Fibroblast of skin of back (primary cell): Measurements from ENCODE around the gene DYRK3.

ENCODE experiments used
- DNase-seq: peaks from one replicate; pipeline ENCODE4 v3.0.0-alpha.2; 2013

The DYRK3 gene

DNA sequence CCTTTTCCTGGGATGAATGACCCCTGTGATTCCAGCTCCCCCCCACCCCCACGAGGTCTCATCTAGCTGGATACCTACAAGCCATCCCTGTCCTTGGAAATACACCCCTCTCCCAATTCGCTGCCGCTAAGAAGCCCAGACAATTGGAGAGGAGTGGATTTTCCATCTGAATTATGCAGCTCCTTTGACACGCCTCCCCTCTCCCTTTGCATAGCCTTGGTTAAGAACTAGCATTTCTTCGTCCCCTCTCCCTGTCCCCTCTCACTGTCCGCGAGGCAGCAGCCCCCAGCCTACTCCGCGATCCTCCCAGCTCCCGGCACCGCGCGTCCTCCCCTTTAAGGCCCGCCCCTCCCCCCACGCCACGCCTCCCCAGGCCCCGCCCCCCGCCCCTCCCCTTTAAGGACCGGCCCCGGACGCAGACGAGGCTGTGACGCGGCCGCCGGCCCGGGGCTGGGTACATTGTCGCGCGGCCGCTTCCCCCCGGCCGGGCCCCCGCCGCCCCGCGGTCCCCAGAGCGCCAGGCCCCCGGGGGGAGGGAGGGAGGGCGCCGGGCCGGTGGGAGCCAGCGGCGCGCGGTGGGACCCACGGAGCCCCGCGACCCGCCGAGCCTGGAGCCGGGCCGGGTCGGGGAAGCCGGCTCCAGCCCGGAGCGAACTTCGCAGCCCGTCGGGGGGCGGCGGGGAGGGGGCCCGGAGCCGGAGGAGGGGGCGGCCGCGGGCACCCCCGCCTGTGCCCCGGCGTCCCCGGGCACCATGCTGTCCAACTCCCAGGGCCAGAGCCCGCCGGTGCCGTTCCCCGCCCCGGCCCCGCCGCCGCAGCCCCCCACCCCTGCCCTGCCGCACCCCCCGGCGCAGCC is 49.4 kb downstream of the DYRK3 start, which contains the start of gene MAPKAPK2:
Gene MAPKAPK2, plus strand, starts transcription at position 428 of the 856 bp plus-strand sequence. Its CDS starts 325 bp downstream, at position 753.
- peak; percentile 73 for DNase-seq

DNA sequence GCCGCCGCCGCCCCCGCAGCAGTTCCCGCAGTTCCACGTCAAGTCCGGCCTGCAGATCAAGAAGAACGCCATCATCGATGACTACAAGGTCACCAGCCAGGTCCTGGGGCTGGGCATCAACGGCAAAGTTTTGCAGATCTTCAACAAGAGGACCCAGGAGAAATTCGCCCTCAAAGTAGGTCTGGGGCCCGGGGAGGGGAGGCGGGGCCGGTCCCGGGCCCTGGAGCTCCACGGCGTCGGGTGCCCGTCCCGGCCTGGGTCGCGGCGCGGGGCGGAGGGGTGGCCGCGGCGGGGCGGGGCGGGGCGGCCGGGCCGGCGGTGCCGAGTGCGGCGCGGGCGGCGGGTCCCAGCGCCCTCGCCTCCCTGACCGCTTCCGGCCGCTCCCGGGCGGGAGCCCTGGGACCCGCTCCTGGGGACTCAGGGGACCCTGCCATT is 50.0 kb downstream of the DYRK3 start:
- no peak for DNase-seq

GRCh38 chr1:206685769-206686477 is 50.6 kb downstream of the DYRK3 start:
- peak; percentile 86 for DNase-seq

GRCh38 chr1:206686478-206687249 is 51.3 kb downstream of the DYRK3 start:
- DNase-seq: no peak

- DNase-seq: no peak
Measured at GRCh38 chr1:206687251-206687914, 52.0 kb downstream of the DYRK3 start.

DNA sequence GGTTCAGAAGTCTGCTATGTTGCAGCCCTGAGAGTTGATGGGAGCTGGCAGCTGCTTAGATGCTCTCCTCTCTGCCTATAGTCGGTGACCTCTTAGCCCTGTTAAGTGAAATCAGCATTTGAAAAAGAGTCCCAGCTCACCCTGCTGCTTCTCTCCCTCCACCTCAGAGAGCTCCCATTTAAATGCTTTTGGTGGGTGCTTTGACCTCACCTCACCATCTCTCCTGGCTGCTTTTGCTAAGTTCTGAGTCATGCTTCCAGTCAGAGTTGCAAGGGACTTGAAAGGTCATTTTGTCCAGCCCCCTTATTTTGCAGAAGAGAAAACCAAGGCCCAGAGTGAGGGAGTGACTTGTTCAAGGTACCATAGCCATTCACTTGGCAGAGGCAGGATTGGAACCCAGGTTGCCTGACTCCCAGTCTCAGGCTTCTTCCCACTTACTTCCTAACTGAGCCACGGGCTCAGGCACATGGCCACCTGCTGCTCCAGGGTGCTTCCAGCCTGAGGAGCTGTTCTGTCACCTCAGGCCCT is 52.6 kb downstream of the DYRK3 start:
- DNase-seq: no peak

DNA sequence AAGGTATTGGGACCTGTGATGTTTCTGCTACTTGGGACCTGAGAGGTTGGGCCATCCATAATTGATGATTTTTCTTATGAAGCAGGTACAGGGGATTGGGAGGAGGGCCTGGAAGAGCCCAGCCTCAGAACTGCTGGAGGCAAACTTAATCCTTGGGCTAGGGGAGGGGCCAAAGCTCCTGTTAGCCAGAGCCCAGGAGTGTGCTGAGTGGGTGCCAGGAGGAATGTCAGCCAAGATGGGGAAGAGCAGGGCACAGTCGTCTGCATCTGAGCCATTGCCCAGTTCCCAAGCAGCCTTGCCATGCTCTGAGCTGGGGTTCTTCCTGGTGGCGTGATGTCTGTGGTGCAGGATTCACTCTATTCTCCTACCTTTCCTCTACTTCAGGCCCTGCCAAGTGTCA is 55.2 kb downstream of the DYRK3 start:
- no peak for DNase-seq

DNA sequence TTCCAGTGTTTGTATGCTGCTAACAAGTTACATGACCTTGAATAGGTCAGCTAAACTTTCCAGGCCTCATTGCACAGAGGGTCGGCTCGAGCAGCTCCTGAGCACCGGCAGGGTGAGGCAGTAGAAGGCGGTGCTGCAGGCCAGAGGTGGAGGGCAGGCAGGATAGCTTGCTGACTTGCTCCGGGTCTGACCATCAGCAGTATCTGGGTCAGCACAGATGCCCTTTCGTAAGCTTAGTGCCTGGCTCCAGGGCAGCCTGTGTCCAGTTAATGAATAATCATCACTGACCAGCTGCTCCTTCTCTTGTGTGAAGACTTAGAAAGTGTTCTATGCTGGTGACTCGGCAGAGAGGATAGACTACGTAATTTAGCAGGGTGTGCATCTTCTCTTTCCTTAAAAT is 56.3 kb downstream of the DYRK3 start:
- no peak for DNase-seq

- peak; percentile 79 for DNase-seq
Measured at GRCh38 chr1:206693029-206693428, 57.7 kb downstream of the DYRK3 start.

- DNase-seq: no peak
Measured at GRCh38 chr1:206693592-206693991, 58.3 kb downstream of the DYRK3 start.

- no peak for DNase-seq
Measured at GRCh38 chr1:206694171-206695124, 59.1 kb downstream of the DYRK3 start.

DNA sequence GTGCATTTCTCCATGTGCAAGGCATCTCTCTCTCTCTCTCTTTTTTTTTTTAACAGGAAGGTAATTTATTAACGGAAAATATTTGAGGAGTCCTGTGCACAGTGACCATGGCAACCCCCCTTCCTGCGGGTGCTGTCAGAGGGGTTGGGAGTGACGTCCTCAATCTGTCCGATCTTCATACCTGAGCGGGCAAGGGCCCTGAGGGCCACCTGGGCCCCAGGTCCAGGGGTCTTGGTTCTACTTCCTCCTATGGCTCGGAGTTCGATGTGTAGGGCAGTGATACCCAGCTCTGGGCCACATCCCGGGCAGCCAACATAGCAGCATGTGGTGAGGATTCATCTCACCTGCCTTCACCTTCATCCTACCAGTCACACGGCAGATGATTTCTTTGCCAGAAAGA is 60.4 kb downstream of the DYRK3 start:
- DNase-seq: no peak

DNA sequence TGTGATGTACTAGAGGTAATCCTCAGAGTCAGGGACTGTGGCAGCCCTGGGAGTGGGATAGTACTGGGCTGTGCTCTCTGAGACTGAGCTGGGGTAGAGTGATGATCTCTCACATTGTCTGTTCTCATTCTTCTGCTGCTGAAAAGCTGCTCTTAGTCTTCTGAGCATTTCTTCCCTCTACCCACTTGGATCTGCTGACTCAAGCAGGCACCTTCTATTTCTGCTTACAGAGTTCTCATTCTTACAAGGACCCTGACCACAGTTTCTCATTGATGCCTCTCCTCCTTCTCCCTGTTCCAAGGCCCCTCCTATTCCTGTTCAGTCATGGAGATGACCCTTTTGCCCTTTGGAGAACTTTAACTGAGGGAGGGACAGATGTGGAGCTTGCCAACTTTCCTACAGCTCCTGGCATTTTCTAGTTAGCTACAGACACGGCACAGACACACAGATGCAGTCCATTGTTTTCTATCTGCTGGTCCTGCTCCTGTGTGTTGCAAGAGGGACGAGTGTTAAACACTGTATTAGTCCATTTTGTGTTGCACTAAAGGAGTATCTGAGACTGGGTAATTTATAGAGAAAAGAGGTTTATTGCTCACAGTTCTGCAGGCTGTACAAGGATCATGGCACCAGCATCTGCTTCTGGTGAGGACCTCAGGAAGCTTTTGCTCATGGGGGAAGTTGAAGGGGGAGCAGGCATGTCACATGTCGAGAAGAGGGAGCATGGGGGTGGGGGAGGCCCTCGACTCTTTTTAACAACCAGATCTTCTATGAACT is 61.7 kb downstream of the DYRK3 start:
- DNase-seq: no peak

- DNase-seq: no peak
Measured at GRCh38 chr1:206698011-206698410, 62.7 kb downstream of the DYRK3 start.
